ENCODE results near the gene TIMP2.

GRCh38 chr17:78865682-78866390, 59.4 kb downstream of the TIMP2 start:
- TF ChIP-seq CTCF (IDR thresholded peaks at IDR 0.05; ENCODE audit: low read depth, low read length) (peak; percentile 92), POLR2A (IDR thresholded peaks at IDR 0.05; ENCODE audit: extremely low read depth, insufficient read length) (no peak)
